GM12878 (cell line): ENCODE data around the gene SEMA3D. TPM values are rescaled to one million over a fixed set of nuclear protein-coding genes. Genes with fewer than 3 reads are reported as not detected.

Source experiments
- ATAC-seq: fragments of 200-7000 bp; cut with Tn5 transposase; 3 replicates; pipeline ENCODE4 v1.9.1; 2020; ENCODE audit warnings: mild to moderate bottlenecking, moderate library complexity
- BruUV-seq: library from RNA; stranded (reverse); fragments of 400-500 nt; replicated peaks from 2 replicates; lab custom pipeline; 2021; lab: Mats Ljungman, UMichigan
- CTCF ChIA-PET: fragments of 300-600 bp; sonication (Branson Sonifier 250); formaldehyde crosslinking; extraction: SDS; loops from one replicate; lab custom pipeline; 2021; ENCODE audit warnings: inconsistent platforms; lab: Yijun Ruan, JAX
- POLR2A ChIA-PET: fragments of 350-600 bp; formaldehyde crosslinking; extraction: SDS; loops from one replicate; lab custom pipeline; 2021; ENCODE audit warnings: inconsistent platforms; lab: Charles Lee
- RAD21 ChIA-PET: fragments of 300-600 bp; sonication (Branson Sonifier 250); formaldehyde crosslinking; loops from one replicate; lab custom pipeline; 2023; ENCODE audit warnings: antibody characterized with exemption; ENCODE audit not compliant: unreplicated experiment; lab: Charles Lee
- SMC1A ChIA-PET: fragments of 300-600 bp; sonication (Branson Sonifier 250); formaldehyde crosslinking; loops from one replicate; lab custom pipeline; 2023; ENCODE audit not compliant: unreplicated experiment, uncharacterized antibody; lab: Charles Lee
- DNase-seq: peaks from one replicate; pipeline ENCODE4 v3.0.0-alpha.2; 2011; ENCODE audit warnings: low read depth, low spot score
- FAIRE-seq: peaks from 3 replicates; lab custom pipeline; 2011; peaks lifted over from hg19 to GRCh38; lab: Jason Lieb, UNC
- H2AFZ ChIP-seq: 2 replicates; pipeline ENCODE4 v1.6.0; 2011; ENCODE audit warnings: low read depth, low read length, control low read depth; ENCODE audit not compliant: control insufficient read depth
- H3K27ac ChIP-seq: 2 replicates; pipeline ENCODE4 v1.5.1; 2011; ENCODE audit warnings: control low read depth; ENCODE audit not compliant: control insufficient read depth, insufficient read depth
- H3K27me3 ChIP-seq, 2 experiments: replicated peaks in 1 of 2; 2 replicates each; pipeline versions ENCODE4 v1.6.0 to v1.6.1; 2011; ENCODE audit warnings: low read length in 1 of 2; ENCODE audit not compliant: control insufficient read depth in 2 of 2, insufficient read depth in 2 of 2
- H3K36me3 ChIP-seq, 2 experiments: 2 replicates each; pipeline ENCODE4 v1.5.1; 2011; ENCODE audit warnings: low read length in 1 of 2; ENCODE audit not compliant: control insufficient read depth in 2 of 2, insufficient read depth in 2 of 2
- H3K4me1 ChIP-seq: 2 replicates; pipeline ENCODE4 v1.6.1; 2011; ENCODE audit warnings: mild to moderate bottlenecking, low read length, moderate library complexity, mixed read lengths; ENCODE audit not compliant: control insufficient read depth, insufficient read depth
- H3K4me2 ChIP-seq: 2 replicates; pipeline ENCODE4 v1.6.0; 2011; ENCODE audit warnings: control low read depth; ENCODE audit not compliant: control insufficient read depth, insufficient read depth
- H3K4me3 ChIP-seq: fragments of 200-600 bp; sonication (generic); 2 replicates; pipeline ENCODE4 v1.5.1; 2016
- H3K79me2 ChIP-seq: 2 replicates; pipeline ENCODE4 v1.6.0; 2011; ENCODE audit warnings: low read length; ENCODE audit not compliant: control insufficient read depth, insufficient read depth
- H3K9ac ChIP-seq: 2 replicates; pipeline ENCODE4 v1.8.0; 2011; ENCODE audit warnings: low read length, control low read depth, mixed read lengths; ENCODE audit not compliant: control insufficient read depth, insufficient read depth
- H3K9me3 ChIP-seq: replicated peaks from 3 replicates; pipeline ENCODE4 v1.5.1; 2011; ENCODE audit warnings: mild to moderate bottlenecking, low read length; ENCODE audit not compliant: control insufficient read depth, insufficient read depth
- H4K20me1 ChIP-seq: 2 replicates; pipeline ENCODE4 v1.6.0; 2011; ENCODE audit not compliant: control insufficient read depth, insufficient read depth
- BCL11A ChIP-seq: IDR thresholded peaks from 2 replicates; pipeline ENCODE4 v1.6.1; 2011; ENCODE audit warnings: low read depth, low read length
- CEBPB ChIP-seq, 2 experiments: fragments of 150-350 bp in 1 of 2; IDR thresholded peaks; 2 replicates each; pipeline ENCODE4 v1.6.1; 2012 to 2014; ENCODE audit warnings: low read depth in 2 of 2, low read length in 2 of 2, borderline replicate concordance in 1 of 2, inconsistent platforms in 1 of 2
- ETV6 ChIP-seq, 2 experiments: fragments of 450-650 bp in 1 of 2; IDR thresholded peaks in 1 of 2; conservative IDR thresholded peaks in 1 of 2; 2 replicates each; pipeline ENCODE4 v1.6.1; 2014; ENCODE audit warnings: antibody characterized with exemption in 1 of 2, borderline replicate concordance in 1 of 2, low read depth in 1 of 2, mild to moderate bottlenecking in 1 of 2, moderate library complexity in 1 of 2
- GABPA ChIP-seq: IDR thresholded peaks from 2 replicates; pipeline ENCODE4 v1.6.1; 2014; ENCODE audit warnings: antibody characterized with exemption, low read depth, mild to moderate bottlenecking, inconsistent platforms
- NFXL1 ChIP-seq: fragments of 450-650 bp; IDR thresholded peaks from 2 replicates; pipeline ENCODE4 v1.6.1; 2017; ENCODE audit warnings: antibody characterized with exemption, mild to moderate bottlenecking, borderline replicate concordance
- RAD21 ChIP-seq: IDR thresholded peaks from 2 replicates; pipeline ENCODE4 v1.6.1; 2011; ENCODE audit warnings: mild to moderate bottlenecking, low read depth, low read length, moderate library complexity; ENCODE audit not compliant: insufficient read depth
- RAD51 ChIP-seq: fragments of 450-650 bp; IDR thresholded peaks from 2 replicates; pipeline ENCODE4 v1.6.1; 2016; ENCODE audit warnings: moderate library complexity, mild to moderate bottlenecking, inconsistent platforms
- SIN3A ChIP-seq: IDR thresholded peaks from 2 replicates; pipeline ENCODE4 v1.6.1; 2012; ENCODE audit warnings: low read depth, low read length, improper control_type of control experiment
- SREBF2 ChIP-seq: IDR thresholded peaks from 2 replicates; pipeline ENCODE4 v1.6.1; 2012; ENCODE audit warnings: mild to moderate bottlenecking, low read length
- TARDBP ChIP-seq: IDR thresholded peaks from 2 replicates; pipeline ENCODE4 v1.6.1; 2016; ENCODE audit warnings: borderline replicate concordance
- TCF3 ChIP-seq: IDR thresholded peaks from 2 replicates; pipeline ENCODE4 v1.6.1; 2012; ENCODE audit warnings: low read depth, mild to moderate bottlenecking, low read length, borderline replicate concordance; ENCODE audit not compliant: insufficient read depth
- ZNF687 ChIP-seq: fragments of 450-650 bp; IDR thresholded peaks from 2 replicates; pipeline ENCODE4 v1.6.1; 2017; ENCODE audit warnings: mild to moderate bottlenecking, moderate library complexity
- WGBS: methylation state at CpG from one replicate; pipeline ENCODE4 v1.1.6; 2016; ENCODE audit warnings: low lambda C conversion rate; ENCODE audit not compliant: insufficient replicate concordance, insufficient coverage; ENCODE audit errors: missing lambda C conversion rate; 5-methylcytosine and 5-hydroxymethylcytosine counted together
- in situ Hi-C: fragments of 300-500 bp; cut with MboI; formaldehyde crosslinking; loops from 9 replicates; pipeline ENCODE4 v1.14.3; 2018; ENCODE audit warnings: mixed read lengths
- intact Hi-C: fragments of 100-400 bp; cut with micrococcal nuclease; formaldehyde crosslinking; loops from one replicate; pipeline ENCODE4 v1.14.2; 2022; ENCODE audit not compliant: unreplicated experiment
- polyA plus RNA-seq, 11 experiments: library from polyadenylated mRNA; depleted of rRNA in 4 of 11; unstranded in 6 of 11; stranded (reverse) in 5 of 11; fragments of >200 nt; fragmentation: Nextera tagmentation in 4 of 11; fragmentation: Illumina TruSeq in 1 of 11; extraction: Ambion mirVana in 4 of 11; extraction: Trizol in 1 of 11; gene quantifications; 1 replicate in 1 of 11; 2 replicates in 10 of 11; pipeline versions ENCODE4 v1.2.1 to v1.2.3, GENCODE V29; 2011 to 2016; ENCODE audit warnings: inconsistent platforms in 2 of 11, missing spikeins in 2 of 11, low read depth in 1 of 11
- total RNA-seq, 4 experiments: library from RNA; depleted of rRNA in 3 of 4; stranded (reverse); fragments of >200 nt in 3 of 4; fragmentation: Illumina TruSeq in 1 of 4; extraction: Trizol in 1 of 4; gene quantifications; 2 replicates each; pipeline versions ENCODE4 v1.2.1 to v1.2.3, GENCODE V29; 2013 to 2021

SEMA3D gene
- total and polyA plus RNA-seq, 10 of the 15 experiments (the other 5 are each of a cell fraction or from before 2014, with no cell fraction given): 0.04 TPM; not detected in 9

GRCh38 chr7:85075864-85076263 lies 111.0 kb downstream of the SEMA3D start:
- Histone ChIP-seq H3K9ac (no peak overlapping the region), H3K9me3 (no peaks in the 10 kb centered on the region), H3K79me2 (no peaks in the 10 kb centered on the region), H3K4me2 (no peak overlapping the region), H3K36me3 (no peaks in the 10 kb centered on the region), H4K20me1 (no peaks in the 10 kb centered on the region), H3K4me1 (no peaks in the 10 kb centered on the region), H2AFZ (no peak overlapping the region), H3K27ac (no peak overlapping the region), H3K27me3 (no peaks in the 10 kb centered on the region), H3K4me3 (no peak overlapping the region)
- FAIRE-seq (no peak), DNase-seq (no peak), ATAC-seq (no peak)
- ChIA-PET RAD21 (no interaction called here), POLR2A (no interaction called here), CTCF (no interaction called here), SMC1A (no interaction called here)
- intact Hi-C loops (no loop called here), in situ Hi-C loops (no loop called here)
- 0% methylated on average over 2 of the region's 2 CpGs for WGBS
- TF ChIP-seq RAD51 (no peak), NFXL1 (no peak)
- BruUV-seq: no TSS peak

- H3K9ac ChIP-seq: no peak overlapping the region
- no peak for ATAC-seq
- no peak for DNase-seq
- no peaks in the 10 kb centered on the region for H3K79me2 ChIP-seq
- no peak overlapping the region for H2AFZ ChIP-seq
- BruUV-seq: no TSS peak
- SMC1A ChIA-PET: interaction anchor here (1.3 kb wide), 1 partner anchor 19 kb away, joined by 3 read pairs; no protein-coding TSS in a partner anchor
- H3K4me2 ChIP-seq: no peak overlapping the region
- H3K9me3 ChIP-seq: no peaks in the 10 kb centered on the region
- POLR2A ChIA-PET: no interaction called here
- in situ Hi-C loops: no loop called here
- no peak for TF ChIP-seq TCF3
- TF ChIP-seq GABPA: no peak
- no peak for TF ChIP-seq TARDBP
- TF ChIP-seq ZNF687: no peak
- no peak for TF ChIP-seq ETV6 (conservative IDR thresholded peaks at IDR 0.05 in 1 of 2, IDR thresholded peaks at IDR 0.05 in 1 of 2; ENCODE audit: borderline replicate concordance in 1 of 2, low read depth in 1 of 2)
- no peak for TF ChIP-seq SIN3A
- TF ChIP-seq SREBF2: no peak
- no peak for TF ChIP-seq RAD21
- no peak for TF ChIP-seq BCL11A
- no peak for TF ChIP-seq CEBPB (IDR thresholded peaks at IDR 0.05; ENCODE audit: borderline replicate concordance in 1 of 2, low read depth in 2 of 2, low read length in 2 of 2)
- RAD21 ChIA-PET: no interaction called here
- H3K27me3 ChIP-seq: no peaks in the 10 kb centered on the region
- 25% methylated on average over 2 of the region's 2 CpGs for WGBS
- FAIRE-seq: no peak
- H3K27ac ChIP-seq: no peak overlapping the region
- H3K4me3 ChIP-seq: no peak overlapping the region
- CTCF ChIA-PET: no interaction called here
- no peaks in the 10 kb centered on the region for H3K4me1 ChIP-seq
- no peaks in the 10 kb centered on the region for H4K20me1 ChIP-seq
- intact Hi-C loops: no loop called here
- no peaks in the 10 kb centered on the region for H3K36me3 ChIP-seq
These were observed 111.9 kb downstream of the SEMA3D start for GRCh38 chr7:85074992-85075391.
